Muscle layer of duodenum (tissue), 2 donors: Measurements from ENCODE around the gene KRT12.

ENCODE experiments used
- H3K27ac ChIP-seq: one replicate; pipeline ENCODE4 v1.7.0; 2013; ENCODE audit warnings: mild to moderate bottlenecking, low read length
- H3K27me3 ChIP-seq: one replicate; pipeline ENCODE4 v1.7.0; 2013; ENCODE audit warnings: low read depth, mild to moderate bottlenecking, control low read depth, low read length
- H3K36me3 ChIP-seq, 2 donors: one replicate each; pipeline ENCODE4 v1.7.0; 2013; ENCODE audit warnings: low read length in 2 of 2, control low read depth in 1 of 2, mild to moderate bottlenecking in 1 of 2; ENCODE audit not compliant: insufficient read depth in 2 of 2, control insufficient read depth in 1 of 2
- H3K4me1 ChIP-seq, 2 donors: one replicate each; pipeline ENCODE4 v1.7.0; 2013; ENCODE audit warnings: low read length in 2 of 2, mild to moderate bottlenecking in 2 of 2, control low read depth in 1 of 2, moderate library complexity in 1 of 2; ENCODE audit not compliant: insufficient read depth in 2 of 2, control insufficient read depth in 1 of 2
- H3K4me3 ChIP-seq, 2 donors: one replicate each; pipeline ENCODE4 v1.7.0; 2013; ENCODE audit warnings: low read length in 2 of 2, low read depth in 1 of 2, mild to moderate bottlenecking in 1 of 2
- H3K9me3 ChIP-seq, 2 donors: one replicate each; pipeline ENCODE4 v1.7.0; 2013; ENCODE audit warnings: low read length in 2 of 2, control low read depth in 1 of 2, mild to moderate bottlenecking in 1 of 2; ENCODE audit not compliant: control insufficient read depth in 1 of 2
- donor health status: healthy.

KRT12 gene

DNA sequence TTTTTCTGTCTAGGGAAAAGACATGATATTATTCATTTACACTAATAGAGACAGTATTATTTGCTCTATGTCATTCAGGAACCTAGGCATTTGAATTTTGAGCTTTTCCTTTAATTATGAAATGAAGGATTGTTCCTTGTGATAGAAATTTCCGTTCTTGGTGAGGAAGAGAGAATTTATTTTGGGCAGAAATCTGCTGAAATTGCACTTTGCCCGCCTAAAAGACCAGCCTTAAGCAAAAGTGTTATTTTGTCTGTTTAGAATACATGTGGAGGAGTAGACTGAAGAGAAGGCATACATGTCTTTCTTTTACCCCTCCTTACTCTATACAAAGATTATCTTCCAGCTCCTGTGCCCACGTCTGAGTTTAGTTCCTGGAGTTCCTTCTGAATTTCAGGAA, 27.8 kb downstream of the KRT12 start:
- H3K36me3 ChIP-seq, result peaks cover 4 to 14% of the 10 kb centered on the region in 2 donors
- no peaks in the 10 kb centered on the region for H3K9me3 ChIP-seq
- no peak overlapping the region for H3K27ac ChIP-seq
- no peaks in the 10 kb centered on the region for H3K4me1 ChIP-seq
- H3K4me3 ChIP-seq, result no peak overlapping the region
- no peaks in the 10 kb centered on the region for H3K27me3 ChIP-seq

DNA sequence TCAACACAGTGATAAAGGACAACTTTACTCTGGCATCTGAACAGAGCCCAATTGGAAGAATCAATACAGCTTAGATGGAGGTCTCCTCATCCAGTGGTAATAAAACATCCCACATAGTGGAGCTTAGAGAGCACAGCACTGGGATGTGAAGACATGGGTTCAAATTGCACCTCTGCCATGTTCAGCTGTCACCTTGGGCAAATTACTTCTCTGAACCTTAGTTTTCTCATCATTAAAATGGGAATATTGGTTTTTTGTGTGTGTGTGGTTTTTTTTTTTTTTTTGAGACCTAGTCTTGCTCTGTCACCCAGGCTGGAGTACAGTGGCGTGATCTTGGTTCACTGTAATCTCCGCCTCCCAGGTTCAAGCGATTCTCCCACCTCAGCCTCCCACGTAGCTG, 31.0 kb downstream of the KRT12 start:
- Histone ChIP-seq H3K27me3 (no peaks in the 10 kb centered on the region), H3K36me3 (peaks cover 4 to 14% of the 10 kb centered on the region in 2 donors), H3K9me3 (no peaks in the 10 kb centered on the region), H3K4me1 (no peaks in the 10 kb centered on the region), H3K4me3 (no peak overlapping the region), H3K27ac (no peak overlapping the region)

DNA sequence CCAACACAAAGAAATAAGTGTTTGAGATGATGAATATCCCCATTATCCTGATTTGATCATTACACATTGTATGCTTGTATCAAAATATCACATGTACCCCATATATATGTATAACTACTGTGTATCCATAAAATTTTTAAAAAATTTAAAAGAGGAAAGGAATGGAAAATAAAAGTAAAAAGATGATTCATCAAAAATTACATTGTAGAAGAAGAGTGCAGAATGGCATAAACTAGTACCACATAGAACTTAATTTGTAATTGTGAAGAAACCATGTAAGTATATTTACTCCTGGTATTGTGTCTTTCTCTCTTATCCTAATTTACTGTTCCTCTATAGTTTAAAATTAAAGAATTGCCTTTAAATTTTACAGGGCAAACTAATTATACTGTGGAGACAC, 33.1 kb downstream of the KRT12 start:
- no peak overlapping the region for H3K4me3 ChIP-seq
- H3K4me1 ChIP-seq, result no peaks in the 10 kb centered on the region
- no peaks in the 10 kb centered on the region for H3K9me3 ChIP-seq
- H3K27ac ChIP-seq, result no peak overlapping the region
- no peaks in the 10 kb centered on the region for H3K27me3 ChIP-seq
- peaks cover 4 to 14% of the 10 kb centered on the region in 2 donors for H3K36me3 ChIP-seq

DNA sequence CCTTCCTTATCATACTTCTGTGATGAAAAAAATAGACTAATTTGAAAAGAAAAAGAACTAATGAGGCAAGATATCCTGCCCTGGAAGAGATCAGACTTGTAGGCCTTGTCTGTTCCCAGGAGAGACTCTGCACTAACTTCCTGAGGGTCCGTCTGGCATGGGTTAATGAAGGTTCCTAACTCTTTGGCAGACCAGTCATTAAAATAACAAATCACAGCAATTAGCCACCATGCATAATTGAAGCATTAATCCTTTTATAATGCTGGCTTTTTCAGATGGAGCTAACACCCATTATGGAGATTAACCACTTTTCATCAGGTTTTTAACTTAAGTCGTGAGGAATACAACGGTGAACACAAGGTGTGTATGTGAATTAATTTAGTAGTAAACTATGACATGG, 34.2 kb downstream of the KRT12 start:
- no peaks in the 10 kb centered on the region for H3K4me1 ChIP-seq
- H3K36me3 ChIP-seq, result peaks cover 4 to 21% of the 10 kb centered on the region in 2 donors
- H3K27me3 ChIP-seq, result no peaks in the 10 kb centered on the region
- no peaks in the 10 kb centered on the region for H3K9me3 ChIP-seq
- no peak overlapping the region for H3K27ac ChIP-seq
- no peak overlapping the region for H3K4me3 ChIP-seq

DNA sequence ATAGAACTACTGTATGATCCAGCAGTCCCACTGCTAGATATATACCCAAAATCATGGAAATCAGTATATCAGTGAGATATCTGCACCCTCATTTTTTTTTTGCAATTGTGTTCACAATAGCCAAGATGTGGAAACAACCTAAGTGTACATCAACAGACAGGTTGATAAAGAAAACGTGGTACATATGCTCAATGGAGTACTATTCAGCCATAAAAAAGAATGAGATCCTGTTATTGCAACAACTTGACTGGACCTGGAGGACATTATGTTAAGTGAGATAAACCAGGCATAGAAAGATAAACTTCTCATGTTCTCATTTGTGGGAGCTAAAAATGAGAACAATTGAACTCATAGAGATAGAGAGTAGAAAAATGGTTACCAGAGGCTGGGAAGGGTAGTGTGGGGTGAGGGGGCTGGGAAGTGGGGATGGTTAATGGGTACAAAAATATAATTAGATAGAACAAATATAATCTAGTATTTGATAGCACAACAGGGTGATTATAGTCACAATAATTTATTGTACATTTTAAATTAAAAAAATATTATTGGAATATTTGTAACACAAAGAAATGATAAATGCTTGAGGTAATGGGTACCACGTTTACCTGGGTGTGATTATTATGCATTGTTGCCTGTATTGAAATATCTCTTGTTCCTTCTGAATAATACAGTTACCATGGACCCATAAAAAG, 36.8 kb downstream of the KRT12 start:
- Histone ChIP-seq H3K9me3 (no peaks in the 10 kb centered on the region), H3K4me3 (no peak overlapping the region), H3K27ac (no peak overlapping the region), H3K27me3 (no peaks in the 10 kb centered on the region), H3K4me1 (no peaks in the 10 kb centered on the region), H3K36me3 (peaks cover 4 to 15% of the 10 kb centered on the region in 2 donors)

DNA sequence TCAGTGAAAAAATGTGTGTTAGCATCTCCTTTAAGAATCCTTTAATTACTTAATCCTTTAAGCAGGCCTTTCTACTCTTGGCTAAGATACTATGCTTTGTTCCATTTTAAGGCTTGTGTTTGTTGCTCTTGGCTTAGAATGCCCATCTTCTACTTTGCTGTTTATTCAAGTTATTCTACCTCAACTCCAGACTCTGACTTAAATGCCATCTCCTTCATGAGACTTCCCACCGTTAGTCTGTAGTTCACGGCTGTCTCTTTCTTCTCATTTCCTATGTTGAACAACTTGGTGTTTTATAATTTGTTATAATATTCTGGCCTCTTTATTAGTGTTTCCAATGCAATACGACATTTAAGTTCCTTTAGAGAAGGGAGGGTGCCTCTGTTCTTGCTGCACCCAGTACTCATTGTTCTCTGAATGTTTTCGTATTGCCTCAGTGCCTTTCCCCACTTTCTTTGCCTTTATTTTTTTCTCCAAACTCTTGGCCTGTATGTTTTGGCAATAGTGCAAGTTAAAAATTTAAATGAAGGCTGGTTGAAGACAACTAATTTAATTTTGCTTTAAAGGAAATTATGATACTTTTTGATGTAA, 38.5 kb downstream of the KRT12 start:
- Histone ChIP-seq H3K27ac (no peak overlapping the region), H3K4me1 (no peaks in the 10 kb centered on the region), H3K36me3 (peaks cover 0 to 7% of the 10 kb centered on the region in 2 donors), H3K4me3 (no peak overlapping the region), H3K27me3 (no peaks in the 10 kb centered on the region), H3K9me3 (no peaks in the 10 kb centered on the region)

DNA sequence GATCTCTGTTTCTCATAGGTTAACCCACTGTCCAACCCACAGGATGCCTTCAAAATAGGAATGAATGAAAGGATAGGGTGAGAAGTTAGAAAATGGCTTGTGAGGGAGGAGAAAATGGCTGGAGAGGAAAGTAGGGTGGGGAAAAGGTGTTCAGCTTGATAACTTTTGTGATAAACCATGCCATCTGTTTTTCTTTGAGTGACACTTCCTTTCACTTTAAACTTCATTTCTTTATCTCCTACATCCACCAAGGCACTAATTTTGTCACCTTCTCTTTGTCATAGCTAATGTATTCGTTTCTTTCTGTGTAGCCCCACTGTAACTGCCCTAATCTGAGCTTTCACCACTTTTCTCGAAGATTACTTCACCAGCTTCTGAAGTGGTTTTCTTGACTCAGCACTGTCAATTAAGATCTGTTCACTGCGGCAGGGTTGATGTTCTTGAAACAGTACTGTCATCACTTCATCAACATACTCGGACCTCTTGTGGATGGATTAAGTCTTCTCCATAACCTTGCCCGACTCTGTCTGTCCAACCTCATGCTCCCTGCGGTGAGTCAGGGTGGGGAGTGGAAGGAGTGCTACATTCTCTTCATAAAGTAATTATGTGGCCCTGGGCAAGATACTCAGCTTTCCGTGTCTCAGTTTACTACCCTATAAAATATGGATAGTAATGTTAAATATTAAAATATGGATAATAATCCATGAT, 39.1 kb downstream of the KRT12 start:
- no peak overlapping the region for H3K4me3 ChIP-seq
- no peak overlapping the region for H3K27ac ChIP-seq

DNA sequence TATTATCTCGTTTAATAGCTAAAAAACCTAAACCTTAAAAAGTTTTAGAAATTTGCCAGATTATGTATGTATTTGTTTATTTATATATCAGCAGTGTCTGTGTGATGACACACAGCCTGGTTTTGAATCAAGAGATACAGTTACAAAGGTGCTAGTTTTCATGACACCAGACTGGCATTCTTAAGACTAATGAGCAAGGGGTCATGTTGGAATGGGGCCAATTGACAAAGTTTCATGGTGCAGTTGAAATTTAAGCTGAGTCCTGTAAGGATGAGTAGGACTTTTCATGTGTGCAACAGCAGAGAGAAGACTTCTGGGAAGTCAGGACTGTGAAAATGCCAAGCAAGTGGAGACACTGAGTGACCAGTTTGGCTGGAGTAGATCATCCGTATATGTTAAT, 41.4 kb downstream of the KRT12 start:
- no peaks in the 10 kb centered on the region for H3K9me3 ChIP-seq
- H3K27ac ChIP-seq, result no peak overlapping the region
- no peak overlapping the region for H3K4me3 ChIP-seq
- no peaks in the 10 kb centered on the region for H3K4me1 ChIP-seq
- no peaks in the 10 kb centered on the region for H3K27me3 ChIP-seq
- peaks cover 0 to 7% of the 10 kb centered on the region in 2 donors for H3K36me3 ChIP-seq

More for the DNA sequence above, 39.1 kb downstream of the KRT12 start:
- Histone ChIP-seq H3K4me1 (no peaks in the 10 kb centered on the region), H3K27me3 (no peaks in the 10 kb centered on the region), H3K9me3 (no peaks in the 10 kb centered on the region), H3K36me3 (peaks cover 0 to 7% of the 10 kb centered on the region in 2 donors)

DNA sequence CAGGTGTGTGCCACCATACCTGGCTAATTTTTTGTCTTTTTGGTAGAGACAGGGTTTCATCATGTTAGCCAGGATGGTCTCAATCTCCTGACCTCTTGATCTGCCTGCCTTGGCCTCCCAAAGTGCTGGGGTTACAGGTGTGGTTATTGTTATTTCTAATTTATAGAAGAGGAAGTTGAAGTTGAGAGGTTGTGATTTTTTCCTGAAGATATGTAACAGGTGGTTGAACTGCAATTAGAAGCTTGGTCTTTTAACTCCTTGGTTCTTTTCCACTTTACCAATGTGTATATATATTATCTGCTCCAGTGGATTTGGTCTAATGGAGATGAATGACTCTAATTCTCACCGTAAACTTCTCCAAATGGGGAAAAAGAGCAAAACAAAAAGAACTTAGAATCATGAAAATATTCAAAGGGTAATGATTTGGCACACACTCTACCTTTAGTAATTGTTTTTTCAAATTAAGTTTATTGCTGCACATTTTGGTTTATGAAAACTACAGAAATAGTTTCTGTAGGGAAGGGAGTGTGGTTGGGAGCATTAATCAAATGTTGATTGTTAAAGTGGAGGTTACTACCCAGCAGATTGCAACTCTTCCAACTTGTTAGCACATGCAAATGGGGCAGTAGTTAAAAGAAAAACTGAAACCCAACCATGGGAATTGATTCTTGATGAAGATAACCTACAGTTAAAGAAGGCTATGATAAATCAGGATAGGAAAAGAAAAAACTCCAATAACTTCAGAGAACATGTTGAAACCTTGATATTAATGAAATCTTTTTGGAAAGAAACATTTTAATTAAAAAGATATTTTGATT, 42.8 kb downstream of the KRT12 start:
- Histone ChIP-seq H3K9me3 (no peaks in the 10 kb centered on the region), H3K27me3 (no peaks in the 10 kb centered on the region), H3K27ac (no peak overlapping the region), H3K4me1 (peaks cover 0 to 5% of the 10 kb centered on the region in 2 donors), H3K36me3 (peaks cover 0 to 7% of the 10 kb centered on the region in 2 donors), H3K4me3 (no peak overlapping the region)

DNA sequence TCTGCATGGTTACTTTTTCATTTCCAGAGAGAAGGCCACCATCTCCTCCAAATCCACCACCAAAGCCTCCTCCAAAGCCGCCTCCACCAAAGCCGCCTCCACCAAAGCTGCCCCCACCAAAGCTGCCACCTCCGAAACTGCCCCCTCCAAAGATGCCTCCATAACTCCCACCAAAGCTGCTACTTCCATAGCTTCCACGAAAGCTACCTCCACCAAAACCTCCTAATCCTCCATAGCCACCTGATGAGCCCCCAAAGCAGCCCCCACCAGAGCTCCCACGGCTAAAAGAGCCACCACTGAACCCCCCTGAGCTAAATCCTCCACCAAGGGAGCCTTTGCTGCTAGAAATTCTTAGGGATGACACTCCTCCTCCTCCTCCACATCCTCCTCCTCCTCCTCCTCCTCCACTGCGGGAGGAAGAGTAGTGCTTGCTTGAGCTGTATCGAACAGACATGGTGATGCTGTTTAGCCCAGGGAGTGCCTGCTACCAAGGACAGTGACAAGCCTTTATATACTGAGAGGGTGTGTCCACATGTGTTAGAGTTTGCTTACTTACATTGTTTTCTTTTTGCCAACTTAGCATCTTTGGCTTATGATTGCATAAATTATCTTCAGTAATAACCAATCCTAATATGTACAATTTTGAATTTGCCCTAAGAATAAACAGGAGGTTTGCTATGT, 44.8 kb downstream of the KRT12 start, which contains the start of gene KRT10:
Gene KRT10 (minus strand): TSS at position 483 of the 681 bp plus-strand sequence. CDS start 29 bp downstream, at position 454.
- no peak within 1 kb of the TSS for H3K27ac ChIP-seq
- peaks cover 0 to 18% of the 10 kb centered on the region in 2 donors for H3K4me1 ChIP-seq
- no peaks in the 10 kb centered on the region for H3K27me3 ChIP-seq
- H3K9me3 ChIP-seq, result no peaks in the 10 kb centered on the region
- no peak within 1 kb of the TSS for H3K4me3 ChIP-seq
- H3K36me3 ChIP-seq, result peaks cover 0 to 3% of the 10 kb centered on the region in 2 donors
